22Rv1 (cell line): ENCODE results near the gene PTDSS2.
"Not testable (repeated sequence)": the region's sequence is repeated elsewhere in the genome, so short reads cannot be mapped to it uniquely, and the experiment has no call there.

Source experiments
- H3K27ac ChIP-seq: fragments of 450-650 bp; 2 replicates; pipeline ENCODE4 v1.5.1; 2017
- CTCF ChIP-seq: fragments of 450-650 bp; IDR thresholded peaks from 2 replicates; pipeline ENCODE4 v1.5.1; 2017; ENCODE audit warnings: mild to moderate bottlenecking
- ZFX ChIP-seq: fragments of 450-650 bp; IDR thresholded peaks from 2 replicates; pipeline ENCODE4 v1.6.1; 2017; ENCODE audit warnings: antibody characterized with exemption, borderline replicate concordance

PTDSS2 gene

GRCh38 chr11:432501-433100 is 17.5 kb upstream of the PTDSS2 start:
- no peak overlapping the region for H3K27ac ChIP-seq
- TF ChIP-seq CTCF (no peak), ZFX (no peak)

DNA sequence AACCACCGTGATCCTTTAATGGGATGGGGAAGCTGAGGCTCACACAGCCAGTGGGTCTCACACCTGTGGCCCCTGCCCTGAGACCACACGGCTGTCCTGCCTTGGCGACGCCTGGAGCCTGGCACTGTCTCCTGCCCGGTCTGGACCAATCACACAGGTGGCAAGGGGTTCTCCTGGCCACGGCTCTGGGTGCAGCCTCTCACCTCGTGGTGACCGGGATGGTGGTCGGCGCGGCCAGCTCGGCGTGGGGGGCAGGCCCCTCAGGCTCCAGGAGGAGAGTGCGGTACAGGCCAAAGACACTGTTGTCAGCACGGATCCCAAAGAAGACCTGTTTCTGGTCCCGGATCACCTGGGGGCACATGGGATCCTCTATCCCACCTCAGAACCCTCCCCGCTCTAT is 17.0 kb upstream of the PTDSS2 start:
- no peak overlapping the region for H3K27ac ChIP-seq
- no peak for TF ChIP-seq ZFX

DNA sequence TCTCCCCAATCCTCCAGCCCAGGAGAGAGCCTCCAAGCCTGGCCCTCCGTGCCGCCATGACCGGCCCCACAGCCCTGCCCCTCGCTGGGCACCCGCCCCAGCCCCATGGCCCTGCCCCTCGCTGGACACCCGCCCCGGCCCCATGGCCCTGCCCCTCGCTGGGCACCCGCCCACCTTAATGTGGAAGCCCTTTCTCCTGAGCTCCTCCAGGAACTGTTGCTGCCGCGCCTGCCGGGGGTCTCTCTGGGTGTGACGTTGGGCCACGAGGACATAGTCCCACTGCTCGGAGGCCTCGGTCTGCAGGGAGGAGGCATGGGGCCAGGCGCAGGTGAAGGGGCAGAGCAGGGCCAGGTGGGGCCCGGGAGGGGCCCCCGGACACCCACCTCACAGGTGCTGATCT is 16.4 kb upstream of the PTDSS2 start:
- TF ChIP-seq CTCF (no peak), ZFX (no peak)
- no peak overlapping the region for H3K27ac ChIP-seq

- TF ChIP-seq CTCF (no peak), ZFX (no peak)
- H3K27ac ChIP-seq: no peak overlapping the region
These were observed 15.6 kb upstream of the PTDSS2 start for GRCh38 chr11:434496-434895.

DNA sequence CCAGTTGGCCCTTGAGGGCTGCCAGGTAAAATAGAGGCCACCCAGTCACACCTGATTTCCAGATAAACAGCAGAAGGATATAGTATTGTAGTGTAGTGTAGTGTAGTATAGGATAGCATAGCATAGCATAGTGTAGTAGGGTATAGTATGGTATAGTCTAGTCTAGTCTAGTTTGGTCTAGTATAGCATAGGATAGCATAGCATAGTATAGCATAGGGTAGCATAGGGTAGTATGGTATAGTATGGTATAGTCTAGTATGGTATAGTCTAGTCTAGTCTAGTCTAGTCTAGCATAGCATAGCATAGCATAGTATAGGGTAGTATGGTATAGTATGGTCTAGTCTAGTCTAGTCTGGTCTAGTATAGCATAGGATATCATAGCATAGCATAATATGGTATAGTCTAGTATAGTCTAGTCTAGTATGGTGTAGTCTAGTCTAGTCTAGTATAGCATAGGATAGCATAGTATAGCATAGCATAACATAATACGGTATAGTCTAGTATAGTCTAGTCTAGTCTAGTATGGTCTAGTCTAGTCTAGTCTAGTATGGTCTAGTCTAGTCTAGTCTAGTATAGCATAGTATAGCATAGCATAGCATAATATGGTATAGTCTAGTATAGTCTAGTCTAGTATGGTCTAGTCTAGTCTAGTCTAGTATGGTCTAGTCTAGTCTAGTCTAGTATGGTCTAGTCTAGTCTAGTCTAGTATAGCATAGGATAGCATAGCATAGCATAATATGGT is 14.9 kb upstream of the PTDSS2 start:
- H3K27ac ChIP-seq: not testable (repeated sequence)

- H3K27ac ChIP-seq: no peak overlapping the region
- TF ChIP-seq CTCF (no peak), ZFX (no peak)
These were observed 12.7 kb upstream of the PTDSS2 start for GRCh38 chr11:437228-437870.

DNA sequence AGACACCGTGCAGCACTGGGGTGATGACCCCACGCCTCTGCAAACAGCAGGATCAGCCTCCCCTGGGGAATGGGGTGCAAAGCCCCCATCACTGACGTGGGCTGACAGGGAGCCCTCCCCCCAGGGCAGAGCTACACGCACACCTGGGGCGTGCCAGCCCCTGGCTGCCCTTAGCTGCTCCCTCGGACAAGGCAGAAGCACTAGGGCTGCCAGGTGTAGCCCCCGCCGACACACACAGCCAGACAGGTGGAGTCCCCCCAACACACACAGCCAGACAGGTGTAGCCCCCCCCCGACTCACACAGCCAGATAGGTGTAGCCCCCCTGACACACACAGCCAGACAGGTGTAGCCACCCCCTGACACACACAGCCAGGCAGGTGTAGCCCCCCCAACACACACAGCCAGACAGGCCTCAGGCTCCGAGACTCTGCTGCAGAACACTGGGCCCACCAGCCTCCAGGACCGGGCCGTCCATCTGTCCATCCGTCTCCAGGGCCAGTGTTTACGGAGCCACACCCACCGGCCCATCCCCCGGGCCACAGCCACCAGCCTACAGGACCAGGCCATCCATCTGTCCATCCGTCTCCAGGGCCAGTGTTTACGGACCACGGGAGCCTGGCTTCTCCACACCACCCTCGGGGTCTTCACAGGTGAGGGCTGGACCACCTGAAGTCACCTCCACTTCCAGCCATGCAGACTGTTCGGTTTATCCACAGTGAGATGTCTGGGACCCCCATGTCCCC is 11.8 kb upstream of the PTDSS2 start:
- no peak for TF ChIP-seq ZFX
- no peak for TF ChIP-seq CTCF
- H3K27ac ChIP-seq: no peak overlapping the region

- TF ChIP-seq ZFX: no peak
- TF ChIP-seq CTCF: no peak
- H3K27ac ChIP-seq: no peak overlapping the region
These were observed 10.6 kb upstream of the PTDSS2 start for GRCh38 chr11:439315-440064.
